GM23338 (cell line): ENCODE measurements around the gene RNF213. TPM values are rescaled to one million over a fixed set of nuclear protein-coding genes. Genes with fewer than 3 reads are reported as not detected.

Source experiments
- ATAC-seq: fragments of 200-7000 bp; cut with Tn5 transposase; 3 replicates; pipeline ENCODE4 v1.9.1; 2020
- DNase-seq: peaks from one replicate; pipeline ENCODE4 v3.0.0-alpha.2; 2015; ENCODE audit warnings: low spot score
- H2AFZ ChIP-seq: fragments of 200-600 bp; sonication (generic); 2 replicates; pipeline ENCODE4 v1.8.0; 2016; ENCODE audit warnings: antibody characterized with exemption, mild to moderate bottlenecking, moderate library complexity
- H3F3A ChIP-seq: fragments of 200-600 bp; sonication (generic); replicated peaks from 2 replicates; pipeline ENCODE4 v1.8.0; 2017; ENCODE audit warnings: antibody characterized with exemption, mixed run types, low read depth
- H3K27ac ChIP-seq: fragments of 200-600 bp; sonication (generic); 2 replicates; pipeline ENCODE4 v1.6.1; 2016; ENCODE audit warnings: low read depth
- H3K27me3 ChIP-seq: fragments of 200-600 bp; sonication (generic); 2 replicates; pipeline ENCODE4 v1.8.0; 2016; ENCODE audit warnings: mild to moderate bottlenecking, mixed run types, moderate library complexity; ENCODE audit not compliant: insufficient read depth
- H3K36me3 ChIP-seq: fragments of 200-600 bp; sonication (generic); 2 replicates; pipeline ENCODE4 v1.8.0; 2016; ENCODE audit warnings: mild to moderate bottlenecking; ENCODE audit not compliant: insufficient read depth
- H3K4me1 ChIP-seq: fragments of 200-600 bp; sonication (generic); 2 replicates; pipeline ENCODE4 v1.8.0; 2016; ENCODE audit warnings: mild to moderate bottlenecking, moderate library complexity; ENCODE audit not compliant: insufficient read depth
- H3K4me2 ChIP-seq: fragments of 200-600 bp; sonication (generic); 2 replicates; pipeline ENCODE4 v1.7.1; 2017; ENCODE audit warnings: mixed run types
- H3K4me3 ChIP-seq: fragments of 200-600 bp; sonication (generic); 2 replicates; pipeline ENCODE4 v1.6.1; 2016; ENCODE audit warnings: mixed run types
- H3K79me2 ChIP-seq: fragments of 200-600 bp; sonication (generic); replicated peaks from 2 replicates; pipeline ENCODE4 v1.8.0; 2017; ENCODE audit warnings: mild to moderate bottlenecking; ENCODE audit not compliant: insufficient read depth
- H3K9me2 ChIP-seq: fragments of 200-600 bp; sonication (generic); 2 replicates; pipeline ENCODE4 v1.8.0; 2017; ENCODE audit not compliant: insufficient read depth
- H4K20me1 ChIP-seq: fragments of 200-600 bp; sonication (generic); replicated peaks from 2 replicates; pipeline ENCODE4 v1.8.0; 2017; ENCODE audit warnings: mild to moderate bottlenecking; ENCODE audit not compliant: insufficient read depth
- H3K27ac Mint-ChIP-seq: 2 replicates; pipeline ENCODE4 v1.8.0; 2020; ENCODE audit warnings: inconsistent platforms, mild to moderate bottlenecking, moderate library complexity, mixed read lengths
- H3K27me3 Mint-ChIP-seq: 3 replicates; pipeline ENCODE4 v1.8.0; 2022; ENCODE audit warnings: low read depth, mild to moderate bottlenecking, moderate library complexity, mixed read lengths, inconsistent platforms; ENCODE audit not compliant: insufficient read depth, poor library complexity
- H3K36me3 Mint-ChIP-seq: 3 replicates; pipeline ENCODE4 v1.8.0; 2021; ENCODE audit warnings: low read depth, mild to moderate bottlenecking, inconsistent platforms, moderate library complexity, mixed read lengths
- H3K4me1 Mint-ChIP-seq: 3 replicates; pipeline ENCODE4 v1.8.0; 2020; ENCODE audit warnings: mild to moderate bottlenecking, inconsistent platforms, mixed read lengths
- H3K4me3 Mint-ChIP-seq: 3 replicates; pipeline ENCODE4 v1.8.0; 2021; ENCODE audit warnings: moderate library complexity, mild to moderate bottlenecking, inconsistent platforms, mixed read lengths
- H3K9me3 Mint-ChIP-seq: 3 replicates; pipeline ENCODE4 v1.8.0; 2020; ENCODE audit warnings: moderate library complexity, mild to moderate bottlenecking, inconsistent platforms, mixed read lengths
- EZH2 ChIP-seq: fragments of 200-600 bp; sonication (generic); IDR thresholded peaks from one replicate; pipeline ENCODE4 v1.8.0; 2017; ENCODE audit warnings: antibody characterized with exemption, mild to moderate bottlenecking, low read depth; ENCODE audit not compliant: unreplicated experiment
- EZH2phosphoT487 ChIP-seq: fragments of 200-600 bp; sonication (generic); IDR thresholded peaks from one replicate; pipeline ENCODE4 v1.8.1; 2018; ENCODE audit warnings: antibody characterized with exemption; ENCODE audit not compliant: unreplicated experiment
- JUNB ChIP-seq: IDR thresholded peaks from one replicate; pipeline ENCODE4 v1.6.1; 2016; ENCODE audit warnings: antibody characterized with exemption; ENCODE audit not compliant: unreplicated experiment
- NANOG ChIP-seq: IDR thresholded peaks from 2 replicates; pipeline ENCODE4 v1.6.1; 2016; ENCODE audit warnings: antibody characterized with exemption, borderline replicate concordance
- ZNF114 ChIP-seq: fragments of 250-450 bp; sonication (Bioruptor Pico); IDR thresholded peaks from 2 replicates; pipeline ENCODE4 v1.5.0; 2020; ENCODE audit warnings: mild to moderate bottlenecking, moderate library complexity
- ZNF331 ChIP-seq: fragments of 250-450 bp; sonication (Bioruptor Pico); IDR thresholded peaks from 2 replicates; pipeline ENCODE4 v1.5.0; 2020; ENCODE audit warnings: low read depth, mild to moderate bottlenecking, moderate library complexity
- polyA plus RNA-seq: library from polyadenylated mRNA; unstranded; fragments of >200 nt; fragmentation: Nextera tagmentation; extraction: Ambion mirVana; gene quantifications from 2 replicates; pipeline ENCODE4 v1.2.1, GENCODE V29; 2016
- total RNA-seq: library from RNA; depleted of rRNA; stranded (reverse); fragments of >200 nt; shearing (Covaris generic); gene quantifications from 2 replicates; pipeline ENCODE4 v1.2.3, GENCODE V29; 2014
- TF ChIP-seq, protein P1 (sequence below): IDR thresholded peaks from one replicate; pipeline ENCODE4 v1.6.1; 2018; ENCODE audit warnings: antibody characterized with exemption; ENCODE audit not compliant: unreplicated experiment
- TF ChIP-seq, protein P2 (sequence below), 2 experiments: fragments of 200-600 bp in 1 of 2; sonication (generic) in 1 of 2; conservative IDR thresholded peaks; 2 replicates each; pipeline versions ENCODE4 v1.5.1 to v1.6.1; 2016 to 2017; ENCODE audit warnings: antibody characterized with exemption in 2 of 2, low read depth in 2 of 2, mild to moderate bottlenecking in 2 of 2, moderate library complexity in 1 of 2

Gene RNF213
- total and polyA plus RNA-seq, 2 experiments from 2014 or later, result 21.2 to 67.2 TPM

DNA sequence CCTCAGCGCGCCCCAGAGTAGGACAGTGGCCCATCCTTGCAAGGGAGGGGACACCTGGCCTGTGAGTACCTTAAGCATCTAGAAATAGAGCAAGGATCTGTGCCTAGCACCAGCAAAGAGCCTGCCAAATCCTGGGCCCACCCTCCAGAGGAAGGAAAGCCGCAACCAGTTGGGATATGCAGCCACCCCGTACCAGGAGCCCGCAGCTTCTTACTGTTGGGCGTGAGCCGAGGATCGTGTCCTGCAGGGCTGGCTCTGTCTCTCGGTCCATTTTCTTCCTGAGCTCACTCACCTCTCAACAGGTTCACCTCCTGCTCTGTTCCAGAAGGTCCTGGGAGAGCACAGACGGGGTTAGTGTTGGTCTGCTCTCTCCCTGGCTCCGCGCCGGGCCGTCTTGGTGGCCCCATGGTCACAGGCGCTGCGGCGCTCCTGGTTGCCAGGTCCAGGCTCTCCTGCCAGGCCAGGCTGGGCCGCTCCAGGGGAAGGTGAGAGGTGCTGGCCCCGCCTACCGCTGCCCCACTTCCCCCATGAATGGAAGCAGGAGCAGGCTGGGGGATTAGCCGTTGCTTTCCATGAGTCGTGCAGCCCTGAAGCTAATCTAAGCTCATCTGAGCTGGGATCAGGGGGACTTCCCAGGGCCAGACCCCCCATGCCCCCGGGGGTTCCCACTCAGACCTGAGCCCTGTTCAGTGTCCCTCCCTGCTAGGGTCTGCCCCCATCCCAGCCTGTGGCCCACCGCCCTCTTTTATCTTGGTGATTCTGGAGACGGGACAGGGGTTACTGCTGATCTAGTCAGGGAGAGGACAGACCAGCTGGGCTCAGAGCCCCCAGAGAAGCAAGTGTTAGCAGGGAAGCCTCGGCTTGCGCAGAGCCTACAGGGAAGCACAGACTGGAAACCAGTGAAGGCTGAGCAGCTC is 167.0 kb downstream of the RNF213 start:
- Histone ChIP-seq H3K36me3 (no peaks in the 10 kb centered on the region), H3K4me2 (no peak overlapping the region), H3K9me2 (no peaks in the 10 kb centered on the region), H3K4me3 (no peak overlapping the region), H2AFZ (peak overlapping the region; percentile 81; the same call in 1 of the 2 replicates), H3F3A (no peaks in the 10 kb centered on the region), H3K79me2 (no peaks in the 10 kb centered on the region), H3K27ac (no peak overlapping the region), H3K27me3 (no peaks in the 10 kb centered on the region), H4K20me1 (no peaks in the 10 kb centered on the region), H3K4me1 (no peaks in the 10 kb centered on the region)
- TF ChIP-seq, protein P1, sequence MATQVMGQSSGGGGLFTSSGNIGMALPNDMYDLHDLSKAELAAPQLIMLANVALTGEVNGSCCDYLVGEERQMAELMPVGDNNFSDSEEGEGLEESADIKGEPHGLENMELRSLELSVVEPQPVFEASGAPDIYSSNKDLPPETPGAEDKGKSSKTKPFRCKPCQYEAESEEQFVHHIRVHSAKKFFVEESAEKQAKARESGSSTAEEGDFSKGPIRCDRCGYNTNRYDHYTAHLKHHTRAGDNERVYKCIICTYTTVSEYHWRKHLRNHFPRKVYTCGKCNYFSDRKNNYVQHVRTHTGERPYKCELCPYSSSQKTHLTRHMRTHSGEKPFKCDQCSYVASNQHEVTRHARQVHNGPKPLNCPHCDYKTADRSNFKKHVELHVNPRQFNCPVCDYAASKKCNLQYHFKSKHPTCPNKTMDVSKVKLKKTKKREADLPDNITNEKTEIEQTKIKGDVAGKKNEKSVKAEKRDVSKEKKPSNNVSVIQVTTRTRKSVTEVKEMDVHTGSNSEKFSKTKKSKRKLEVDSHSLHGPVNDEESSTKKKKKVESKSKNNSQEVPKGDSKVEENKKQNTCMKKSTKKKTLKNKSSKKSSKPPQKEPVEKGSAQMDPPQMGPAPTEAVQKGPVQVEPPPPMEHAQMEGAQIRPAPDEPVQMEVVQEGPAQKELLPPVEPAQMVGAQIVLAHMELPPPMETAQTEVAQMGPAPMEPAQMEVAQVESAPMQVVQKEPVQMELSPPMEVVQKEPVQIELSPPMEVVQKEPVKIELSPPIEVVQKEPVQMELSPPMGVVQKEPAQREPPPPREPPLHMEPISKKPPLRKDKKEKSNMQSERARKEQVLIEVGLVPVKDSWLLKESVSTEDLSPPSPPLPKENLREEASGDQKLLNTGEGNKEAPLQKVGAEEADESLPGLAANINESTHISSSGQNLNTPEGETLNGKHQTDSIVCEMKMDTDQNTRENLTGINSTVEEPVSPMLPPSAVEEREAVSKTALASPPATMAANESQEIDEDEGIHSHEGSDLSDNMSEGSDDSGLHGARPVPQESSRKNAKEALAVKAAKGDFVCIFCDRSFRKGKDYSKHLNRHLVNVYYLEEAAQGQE, result no peak
- no peak for TF ChIP-seq ZNF331 (CRISPR knock-in tag)
- Mint-ChIP-seq H3K4me1 (peaks cover 4% of the 10 kb centered on the region; the same call in 2 of the 3 replicates), H3K4me3 (no peak overlapping the region), H3K27me3 (peaks cover 12% of the 10 kb centered on the region), H3K9me3 (no peaks in the 10 kb centered on the region), H3K36me3 (no peaks in the 10 kb centered on the region; the same call in 2 of the 3 replicates), H3K27ac (no peak overlapping the region)
- DNase-seq (no peak), ATAC-seq (peak; percentile 20)

DNA sequence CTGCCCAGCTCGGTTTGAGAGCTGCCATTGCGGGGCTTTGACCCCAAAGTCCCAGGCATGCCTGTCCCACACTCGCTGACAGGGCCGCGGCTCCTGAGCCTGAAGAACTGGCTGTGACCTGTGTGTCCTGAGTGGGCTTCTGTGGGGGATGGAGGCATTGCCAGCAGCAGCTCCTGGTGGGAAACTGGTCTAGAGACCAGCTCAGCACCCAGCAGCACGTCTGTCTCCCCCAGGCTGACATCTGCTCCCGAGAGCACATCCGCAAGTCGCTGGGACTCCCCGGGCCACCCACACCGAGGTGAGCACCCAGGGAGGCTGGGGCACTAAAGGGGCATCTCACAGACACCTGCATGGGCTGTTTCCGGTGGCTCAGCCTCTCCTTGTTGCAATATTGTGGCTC is 167.7 kb downstream of the RNF213 start:
- ATAC-seq (no peak), DNase-seq (no peak)
- H3F3A ChIP-seq, result no peaks in the 10 kb centered on the region
- no peaks in the 10 kb centered on the region for H3K36me3 ChIP-seq
- no peaks in the 10 kb centered on the region for H3K27me3 ChIP-seq
- H3K4me3 ChIP-seq, result no peak overlapping the region
- H3K27ac ChIP-seq, result no peak overlapping the region
- Mint-ChIP-seq H3K27me3 (peaks cover 8% of the 10 kb centered on the region), H3K36me3 (no peaks in the 10 kb centered on the region; the same call in 2 of the 3 replicates), H3K27ac (no peak overlapping the region), H3K4me3 (no peak overlapping the region), H3K9me3 (no peaks in the 10 kb centered on the region), H3K4me1 (peaks cover 4% of the 10 kb centered on the region; the same call in 2 of the 3 replicates)
- H3K79me2 ChIP-seq, result no peaks in the 10 kb centered on the region
- no peaks in the 10 kb centered on the region for H3K9me2 ChIP-seq
- no peaks in the 10 kb centered on the region for H3K4me1 ChIP-seq
- TF ChIP-seq ZNF114, result no peak
- TF ChIP-seq JUNB, result no peak
- no peak for TF ChIP-seq EZH2
- TF ChIP-seq EZH2phosphoT487, result no peak
- TF ChIP-seq NANOG, result no peak
- TF ChIP-seq, protein P2, sequence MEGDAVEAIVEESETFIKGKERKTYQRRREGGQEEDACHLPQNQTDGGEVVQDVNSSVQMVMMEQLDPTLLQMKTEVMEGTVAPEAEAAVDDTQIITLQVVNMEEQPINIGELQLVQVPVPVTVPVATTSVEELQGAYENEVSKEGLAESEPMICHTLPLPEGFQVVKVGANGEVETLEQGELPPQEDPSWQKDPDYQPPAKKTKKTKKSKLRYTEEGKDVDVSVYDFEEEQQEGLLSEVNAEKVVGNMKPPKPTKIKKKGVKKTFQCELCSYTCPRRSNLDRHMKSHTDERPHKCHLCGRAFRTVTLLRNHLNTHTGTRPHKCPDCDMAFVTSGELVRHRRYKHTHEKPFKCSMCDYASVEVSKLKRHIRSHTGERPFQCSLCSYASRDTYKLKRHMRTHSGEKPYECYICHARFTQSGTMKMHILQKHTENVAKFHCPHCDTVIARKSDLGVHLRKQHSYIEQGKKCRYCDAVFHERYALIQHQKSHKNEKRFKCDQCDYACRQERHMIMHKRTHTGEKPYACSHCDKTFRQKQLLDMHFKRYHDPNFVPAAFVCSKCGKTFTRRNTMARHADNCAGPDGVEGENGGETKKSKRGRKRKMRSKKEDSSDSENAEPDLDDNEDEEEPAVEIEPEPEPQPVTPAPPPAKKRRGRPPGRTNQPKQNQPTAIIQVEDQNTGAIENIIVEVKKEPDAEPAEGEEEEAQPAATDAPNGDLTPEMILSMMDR (conservative IDR thresholded peaks at IDR 0.05; ENCODE audit: low read depth in 2 of 2), result no peak
- H4K20me1 ChIP-seq, result no peaks in the 10 kb centered on the region
- H3K4me2 ChIP-seq, result no peak overlapping the region
- H2AFZ ChIP-seq, result no peak overlapping the region
